CD4-positive, alpha-beta memory T cell (primary cell): ENCODE results near the gene PCDHGB6. TPM values are rescaled to one million over a fixed set of nuclear protein-coding genes. Genes with fewer than 3 reads are reported as not detected.
"Not testable (repeated sequence)": the region's sequence is repeated elsewhere in the genome, so short reads cannot be mapped to it uniquely, and the experiment has no call there.

Experiments
- CTCF ChIA-PET: fragments of 350-600 bp; sonication (Branson Sonifier 250); formaldehyde crosslinking; loops from one replicate; lab custom pipeline; 2021; ENCODE audit warnings: inconsistent platforms; ENCODE audit not compliant: partially characterized antibody; lab: Charles Lee
- POLR2A ChIA-PET: fragments of 350-600 bp; sonication (Branson Sonifier 250); formaldehyde crosslinking; loops from one replicate; lab custom pipeline; 2021; ENCODE audit not compliant: partially characterized antibody; lab: Charles Lee
- DNase-seq, 5 donors: peaks; one replicate each; pipeline versions ENCODE4 v3.0.0 to v3.0.0-alpha.2; 2020 to 2022; ENCODE audit warnings: mixed read lengths in 1 of 5
- H3K27ac ChIP-seq: one replicate; pipeline ENCODE4 v1.7.0; 2013; ENCODE audit warnings: low read depth, low read length
- H3K27me3 ChIP-seq: 2 replicates; pipeline ENCODE4 v1.7.0; 2013; ENCODE audit warnings: mild to moderate bottlenecking, low read length, moderate library complexity; ENCODE audit not compliant: insufficient read depth
- H3K36me3 ChIP-seq: 2 replicates; pipeline ENCODE4 v1.7.0; 2013; ENCODE audit warnings: mild to moderate bottlenecking, low read length, moderate library complexity; ENCODE audit not compliant: insufficient read depth
- H3K4me1 ChIP-seq: 2 replicates; pipeline ENCODE4 v1.7.0; 2013; ENCODE audit warnings: mild to moderate bottlenecking, low read length, moderate library complexity; ENCODE audit not compliant: insufficient read depth
- H3K4me3 ChIP-seq, 2 donors: one replicate each; pipeline ENCODE4 v1.7.0; 2013; ENCODE audit warnings: low read length in 2 of 2, mild to moderate bottlenecking in 1 of 2
- H3K9me3 ChIP-seq, 2 donors: one replicate each; pipeline ENCODE4 v1.7.0; 2013; ENCODE audit warnings: low read length in 2 of 2, control low read depth in 1 of 2; ENCODE audit not compliant: control insufficient read depth in 1 of 2
- H3K27ac Mint-ChIP-seq, 7 donors: one replicate each; pipeline ENCODE4 v1.8.0; 2020 to 2021; ENCODE audit warnings: mixed read lengths in 7 of 7, mild to moderate bottlenecking in 6 of 7, inconsistent platforms in 3 of 7, moderate library complexity in 3 of 7
- H3K27me3 Mint-ChIP-seq, 2 donors: one replicate each; pipeline ENCODE4 v1.8.0; 2020 to 2021; ENCODE audit warnings: mixed read lengths in 2 of 2
- H3K36me3 Mint-ChIP-seq, 2 donors: one replicate each; pipeline ENCODE4 v1.8.0; 2020 to 2021; ENCODE audit warnings: mixed read lengths in 2 of 2, inconsistent platforms in 1 of 2, mild to moderate bottlenecking in 1 of 2
- H3K4me1 Mint-ChIP-seq, 4 donors: one replicate each; pipeline ENCODE4 v1.8.0; 2020 to 2021; ENCODE audit warnings: mixed read lengths in 4 of 4, mild to moderate bottlenecking in 1 of 4
- H3K4me3 Mint-ChIP-seq, 8 donors: one replicate each; pipeline ENCODE4 v1.8.0; 2020 to 2021; ENCODE audit warnings: mixed read lengths in 8 of 8, mild to moderate bottlenecking in 7 of 8, moderate library complexity in 6 of 8, inconsistent platforms in 3 of 8
- H3K9me3 Mint-ChIP-seq, 8 donors: one replicate each; pipeline ENCODE4 v1.8.0; 2020 to 2021; ENCODE audit warnings: mixed read lengths in 8 of 8, mild to moderate bottlenecking in 5 of 8, inconsistent platforms in 3 of 8, moderate library complexity in 1 of 8
- intact Hi-C: fragments of 100-400 bp; cut with micrococcal nuclease; formaldehyde crosslinking; loops from one replicate; pipeline ENCODE4 v1.15.1; 2023
- polyA plus RNA-seq, 2 donors: library from polyadenylated mRNA; unstranded; fragments of 300-500 nt; fragmentation: Illumina TruSeq; gene quantifications; one replicate each; pipeline ENCODE4 v1.2.3, GENCODE V29; 2021
- total RNA-seq, 2 experiments: library from RNA; stranded (reverse); gene quantifications; one replicate each; pipeline ENCODE4 v1.2.3, GENCODE V29; 2021

PCDHGB6 gene
- total and polyA plus RNA-seq, 4 experiments from 2014 or later: 0.11 to 0.26 (median 0.22) TPM; not detected in 1

DNA sequence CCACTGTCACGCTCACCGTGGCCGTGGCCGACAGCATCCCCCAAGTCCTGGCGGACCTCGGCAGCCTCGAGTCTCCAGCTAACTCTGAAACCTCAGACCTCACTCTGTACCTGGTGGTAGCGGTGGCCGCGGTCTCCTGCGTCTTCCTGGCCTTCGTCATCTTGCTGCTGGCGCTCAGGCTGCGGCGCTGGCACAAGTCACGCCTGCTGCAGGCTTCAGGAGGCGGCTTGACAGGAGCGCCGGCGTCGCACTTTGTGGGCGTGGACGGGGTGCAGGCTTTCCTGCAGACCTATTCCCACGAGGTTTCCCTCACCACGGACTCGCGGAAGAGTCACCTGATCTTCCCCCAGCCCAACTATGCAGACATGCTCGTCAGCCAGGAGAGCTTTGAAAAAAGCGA is 24.9 kb downstream of the PCDHGB6 start:
- H3K36me3 ChIP-seq, DNase-seq, intact Hi-C loops, H3K27ac ChIP-seq, H3K4me1 ChIP-seq, CTCF ChIA-PET, H3K9me3 ChIP-seq, POLR2A ChIA-PET, H3K4me3 ChIP-seq: not testable (repeated sequence)
- peaks cover 32 to 42% of the 10 kb centered on the region in 2 donors for H3K27me3 Mint-ChIP-seq
- peaks cover 0 to 62% (median 44%) of the 10 kb centered on the region in 8 donors for H3K9me3 Mint-ChIP-seq
- peak overlapping the region in 1 of 7 donors; percentile 27 for H3K27ac Mint-ChIP-seq
- peaks cover 11 to 17% of the 10 kb centered on the region in 2 donors for H3K36me3 Mint-ChIP-seq
- H3K27me3 ChIP-seq: peaks cover 14% of the 10 kb centered on the region
- H3K4me1 Mint-ChIP-seq: peaks cover 5 to 17% (median 6%) of the 10 kb centered on the region in 4 donors
- H3K4me3 Mint-ChIP-seq: peak overlapping the region in 1 of 8 donors; percentile 8

DNA sequence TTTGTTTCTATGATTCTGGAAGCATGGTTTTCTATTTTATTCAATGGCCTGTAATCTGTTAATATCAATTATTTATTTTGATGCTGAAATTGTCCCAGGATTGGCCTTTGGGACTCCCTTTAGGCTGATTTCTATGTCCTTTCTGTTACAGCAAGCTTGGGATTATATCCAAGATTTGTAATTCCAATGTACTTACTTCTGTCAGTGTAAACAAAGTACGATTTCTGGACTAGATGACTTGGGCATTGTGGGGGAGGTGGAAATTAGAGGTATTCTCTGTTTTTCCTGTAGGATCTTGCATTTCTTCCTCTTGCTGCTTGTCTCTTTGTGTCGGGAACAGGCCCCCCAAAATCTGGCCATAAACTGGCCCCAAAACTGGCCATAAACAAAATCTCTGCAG is 26.2 kb downstream of the PCDHGB6 start:
- Histone ChIP-seq H3K9me3 (peaks cover 0 to 5% of the 10 kb centered on the region in 2 donors), H3K4me1 (no peaks in the 10 kb centered on the region), H3K4me3 (no peak overlapping the region), H3K27me3 (peaks cover 14% of the 10 kb centered on the region), H3K36me3 (no peaks in the 10 kb centered on the region), H3K27ac (no peak overlapping the region)
- Mint-ChIP-seq H3K4me3 (peak overlapping the region in 1 of 8 donors; percentile 25), H3K27me3 (peaks cover 28 to 36% of the 10 kb centered on the region in 2 donors), H3K36me3 (peaks cover 8 to 14% of the 10 kb centered on the region in 2 donors), H3K9me3 (peaks cover 0 to 53% (median 37%) of the 10 kb centered on the region in 8 donors), H3K27ac (no peak overlapping the region), H3K4me1 (peaks cover 5 to 17% (median 6%) of the 10 kb centered on the region in 4 donors)
- POLR2A ChIA-PET: no interaction called here
- intact Hi-C loops: no loop called here
- CTCF ChIA-PET: no interaction called here
- DNase-seq: no peak

DNA sequence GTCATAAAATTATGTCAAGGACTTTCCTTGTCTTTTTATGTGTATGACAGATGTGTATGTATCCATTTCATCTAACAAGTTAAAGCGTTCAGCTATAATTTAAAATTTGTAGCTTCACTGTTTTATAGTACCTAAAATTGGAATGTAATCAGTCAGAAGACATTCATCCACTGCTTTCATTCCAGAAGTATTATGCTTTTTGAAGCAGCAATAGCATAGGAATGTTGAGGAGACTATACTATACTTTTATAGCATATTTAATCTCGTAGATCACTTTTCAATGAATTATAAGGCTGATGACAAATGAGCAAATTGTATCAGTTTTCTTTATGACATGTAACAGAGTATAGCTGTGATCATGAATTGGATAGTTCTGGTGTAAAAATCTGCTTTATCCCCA is 29.4 kb downstream of the PCDHGB6 start:
- no peaks in the 10 kb centered on the region for H3K9me3 ChIP-seq
- no peak overlapping the region for H3K27ac ChIP-seq
- no peak overlapping the region for H3K4me3 ChIP-seq
- no peaks in the 10 kb centered on the region for H3K36me3 ChIP-seq
- intact Hi-C loops: no loop called here
- no peak overlapping the region for H3K27ac Mint-ChIP-seq
- DNase-seq: no peak
- ChIA-PET POLR2A (no interaction called here), CTCF (interaction anchor here (1.1 kb wide), 1 partner anchor 76 kb away, joined by 5 read pairs; no protein-coding TSS in a partner anchor)
- H3K36me3 Mint-ChIP-seq: peaks cover 1 to 3% of the 10 kb centered on the region in 2 donors
- H3K27me3 Mint-ChIP-seq: peaks cover 23 to 28% of the 10 kb centered on the region in 2 donors
- H3K4me3 Mint-ChIP-seq: no peak overlapping the region
- no peaks in the 10 kb centered on the region for H3K4me1 ChIP-seq
- peaks cover 11% of the 10 kb centered on the region for H3K27me3 ChIP-seq
- peaks cover 0 to 41% (median 23%) of the 10 kb centered on the region in 8 donors for H3K9me3 Mint-ChIP-seq
- H3K4me1 Mint-ChIP-seq: peaks cover 0 to under 1% (median 0%) of the 10 kb centered on the region in 4 donors

DNA sequence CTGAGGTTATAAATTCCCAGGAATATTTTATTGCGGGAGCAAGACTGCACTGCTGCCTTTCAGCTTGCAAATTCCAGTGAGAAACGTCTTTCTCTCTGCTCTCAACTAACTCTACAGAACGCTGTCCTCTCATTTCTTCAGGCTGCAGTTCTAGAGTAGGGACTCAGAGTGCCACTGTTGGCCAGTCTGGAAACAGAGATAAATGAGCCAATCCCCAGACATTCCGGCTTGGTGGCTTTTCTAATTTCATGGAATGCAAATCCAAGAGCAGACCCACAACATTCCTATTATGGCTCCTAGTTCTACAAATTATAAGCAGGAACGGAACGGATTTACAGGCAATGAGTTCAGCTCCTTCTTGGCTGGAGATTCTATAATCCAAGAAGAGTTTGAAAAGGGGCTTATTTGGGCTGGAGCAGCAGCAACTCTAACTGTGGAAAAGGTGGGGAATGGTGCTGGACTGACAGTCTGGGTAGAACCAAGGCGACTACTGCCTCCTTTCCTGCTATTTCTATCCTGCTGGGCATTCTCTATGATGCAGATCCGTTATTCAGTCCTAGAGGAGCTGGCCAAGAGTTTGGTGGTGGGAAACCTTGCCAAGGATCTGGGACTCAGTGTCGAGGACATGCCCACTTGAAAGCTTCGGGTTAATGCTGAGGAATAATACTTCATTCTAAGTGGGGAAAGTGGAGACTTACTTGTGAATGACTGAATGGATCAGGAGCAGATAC is 31.8 kb downstream of the PCDHGB6 start:
- no peak for DNase-seq
- intact Hi-C loops: no loop called here

DNA sequence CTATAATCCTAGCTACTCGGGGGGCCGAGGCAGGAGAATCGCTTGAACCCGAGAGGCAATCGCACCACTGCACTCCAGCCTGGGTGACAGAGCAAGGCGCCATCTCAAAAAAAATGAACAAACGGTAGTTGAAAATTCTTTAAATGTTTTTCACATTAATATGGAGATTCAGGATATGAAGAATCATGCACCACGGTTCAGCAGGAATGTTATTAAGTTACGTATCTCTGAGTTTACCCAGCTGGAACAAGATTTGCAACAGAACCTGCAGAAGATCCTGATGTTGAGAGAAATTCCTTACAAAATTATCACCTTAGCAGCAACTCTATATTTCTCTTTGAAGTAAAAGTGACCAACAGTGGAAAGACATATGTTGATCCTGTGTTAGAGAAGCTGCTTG is 32.5 kb downstream of the PCDHGB6 start:
- Histone ChIP-seq H3K27ac (no peak overlapping the region), H3K4me1 (no peaks in the 10 kb centered on the region), H3K9me3 (no peaks in the 10 kb centered on the region), H3K27me3 (peaks cover 7% of the 10 kb centered on the region), H3K36me3 (no peaks in the 10 kb centered on the region), H3K4me3 (no peak overlapping the region)
- DNase-seq: no peak
- Mint-ChIP-seq H3K9me3 (peaks cover 0 to 20% (median 7%) of the 10 kb centered on the region in 8 donors), H3K27ac (no peak overlapping the region), H3K4me3 (no peak overlapping the region), H3K27me3 (peaks cover 14 to 25% of the 10 kb centered on the region in 2 donors), H3K36me3 (peaks cover 0 to 4% of the 10 kb centered on the region in 2 donors), H3K4me1 (no peaks in the 10 kb centered on the region)
- POLR2A ChIA-PET: no interaction called here
- CTCF ChIA-PET: interaction anchor here (1.5 kb wide), 1 partner anchor 10 kb away, joined by 4 read pairs; the partner anchor contains the start of gene PCDHGA12
- intact Hi-C loops: no loop called here

More for the DNA sequence above, 31.8 kb downstream of the PCDHGB6 start:
- no peaks in the 10 kb centered on the region for H3K36me3 ChIP-seq
- POLR2A ChIA-PET: no interaction called here
- Mint-ChIP-seq H3K27me3 (peaks cover 15 to 24% of the 10 kb centered on the region in 2 donors), H3K36me3 (peaks cover 0 to 4% of the 10 kb centered on the region in 2 donors), H3K4me1 (no peaks in the 10 kb centered on the region), H3K9me3 (peaks cover 0 to 24% (median 8%) of the 10 kb centered on the region in 8 donors), H3K27ac (no peak overlapping the region), H3K4me3 (no peak overlapping the region)
- H3K27me3 ChIP-seq: peaks cover 7% of the 10 kb centered on the region
- H3K27ac ChIP-seq: no peak overlapping the region
- H3K4me3 ChIP-seq: no peak overlapping the region
- H3K4me1 ChIP-seq: no peaks in the 10 kb centered on the region
- CTCF ChIA-PET: interaction anchor here (1.5 kb wide), 1 partner anchor 10 kb away, joined by 4 read pairs; the partner anchor contains the start of gene PCDHGA12
- no peaks in the 10 kb centered on the region for H3K9me3 ChIP-seq

DNA sequence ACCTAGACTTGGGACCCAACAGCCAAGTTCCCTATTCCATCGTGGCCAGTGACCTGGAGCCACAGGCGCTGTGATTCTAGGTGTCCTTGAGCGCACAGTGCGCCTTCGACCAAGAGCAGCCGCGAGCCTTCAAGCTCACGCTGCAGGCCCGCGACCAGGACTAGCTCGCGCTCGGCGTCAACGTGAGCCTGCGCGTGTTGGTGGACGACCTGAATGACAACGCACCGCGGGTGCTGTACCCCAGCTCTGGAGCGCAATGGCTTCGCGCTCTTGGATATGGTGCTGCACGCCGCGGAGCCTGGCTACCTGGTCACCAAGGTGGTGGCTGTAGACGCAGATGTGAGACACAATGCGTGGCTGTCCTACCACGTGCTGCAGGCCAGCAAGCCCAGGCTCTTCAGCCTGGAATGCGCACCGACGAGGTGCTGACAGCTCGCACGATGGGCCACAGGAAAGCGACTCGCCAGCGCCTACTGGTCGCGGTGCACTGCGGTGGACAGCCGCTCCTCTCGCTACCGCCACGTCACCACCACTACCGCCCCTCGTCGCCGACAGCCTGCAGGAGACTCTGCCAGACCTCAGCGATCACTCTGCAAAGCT is 33.9 kb downstream of the PCDHGB6 start:
- Mint-ChIP-seq H3K9me3 (peaks cover 0 to 18% (median 7%) of the 10 kb centered on the region in 8 donors), H3K36me3 (peaks cover 0 to 4% of the 10 kb centered on the region in 2 donors), H3K27me3 (peaks cover 12 to 28% of the 10 kb centered on the region in 2 donors), H3K27ac (no peak overlapping the region), H3K4me3 (no peak overlapping the region), H3K4me1 (no peaks in the 10 kb centered on the region)
- Histone ChIP-seq H3K4me3 (no peak overlapping the region), H3K27me3 (peaks cover 7% of the 10 kb centered on the region), H3K36me3 (no peaks in the 10 kb centered on the region), H3K4me1 (no peaks in the 10 kb centered on the region), H3K9me3 (no peaks in the 10 kb centered on the region), H3K27ac (no peak overlapping the region)
- CTCF ChIA-PET: no interaction called here
- DNase-seq: no peak
- intact Hi-C loops: no loop called here
- POLR2A ChIA-PET: no interaction called here
